Measurements from ENCODE around the gene CLCN3. TPM values are rescaled to one million over a fixed set of nuclear protein-coding genes. Genes with fewer than 3 reads are reported as not detected.

CLCN3 gene
- total and polyA plus RNA-seq, 9 of the 15 experiments (the other 6 are each of a cell fraction or from before 2014, with no cell fraction given), result 12.7 to 60.6 (median 38.5) TPM

GRCh38 chr4:169659716-169660670, 39.6 kb downstream of the CLCN3 start (continued):
- TF ChIP-seq NR2C1 (IDR thresholded peaks at IDR 0.05), result no peak
- no peak for TF ChIP-seq NR2C1 (tag; IDR thresholded peaks at IDR 0.05)
- TF ChIP-seq MGA (IDR thresholded peaks at IDR 0.05), result no peak; the same call in 1 of the 2 replicates
- TF ChIP-seq SIN3B (IDR thresholded peaks at IDR 0.05; ENCODE audit: low read depth), result no peak
- no peak for TF ChIP-seq ASH1L (IDR thresholded peaks at IDR 0.05; ENCODE audit: borderline replicate concordance, low read depth, partially characterized antibody)
- no peak for TF ChIP-seq FOXP1 (CRISPR knock-in tag; IDR thresholded peaks at IDR 0.05)
- no peak for TF ChIP-seq SMARCB1 (IDR thresholded peaks at IDR 0.05; ENCODE audit: insufficient read length, low read depth)
- TF ChIP-seq ZNF445 (CRISPR knock-in tag; IDR thresholded peaks at IDR 0.05; ENCODE audit: low read depth), result no peak
- TF ChIP-seq ILF3 (IDR thresholded peaks at IDR 0.05; ENCODE audit: borderline replicate concordance), result no peak
- TF ChIP-seq CBX8 (IDR thresholded peaks at IDR 0.05; ENCODE audit: borderline replicate concordance, extremely low read depth, low read depth, low read length, poor library complexity, severe bottlenecking), result no peak
- no peak for TF ChIP-seq FIP1L1 (IDR thresholded peaks at IDR 0.05; ENCODE audit: low read depth, low read length, poor library complexity, severe bottlenecking)
- TF ChIP-seq BCL6 (CRISPR knock-in tag; IDR thresholded peaks at IDR 0.05), result no peak; the same call in 1 of the 2 replicates
- peak; percentile 76 for TF ChIP-seq KDM5B (IDR thresholded peaks at IDR 0.05; ENCODE audit: insufficient replicate concordance, low read depth, low read length)
- no peak for TF ChIP-seq ZNF695 (CRISPR knock-in tag; IDR thresholded peaks at IDR 0.05)
- TF ChIP-seq NR1H2 (CRISPR knock-in tag; IDR thresholded peaks at IDR 0.05), result no peak
- TF ChIP-seq POLR3G (IDR thresholded peaks at IDR 0.05; ENCODE audit: extremely low read depth, insufficient read length, insufficient replicate concordance), result no peak

Measured in K562 (cell line).